ENCODE measurements around the gene PRKCA. TPM values are rescaled to one million over a fixed set of nuclear protein-coding genes. Genes with fewer than 3 reads are reported as not detected.

PRKCA gene
- polyA plus RNA-seq, 2 of the 4 experiments (the other 2 are of a cell fraction) = 28.8 to 65.0 TPM

DNA sequence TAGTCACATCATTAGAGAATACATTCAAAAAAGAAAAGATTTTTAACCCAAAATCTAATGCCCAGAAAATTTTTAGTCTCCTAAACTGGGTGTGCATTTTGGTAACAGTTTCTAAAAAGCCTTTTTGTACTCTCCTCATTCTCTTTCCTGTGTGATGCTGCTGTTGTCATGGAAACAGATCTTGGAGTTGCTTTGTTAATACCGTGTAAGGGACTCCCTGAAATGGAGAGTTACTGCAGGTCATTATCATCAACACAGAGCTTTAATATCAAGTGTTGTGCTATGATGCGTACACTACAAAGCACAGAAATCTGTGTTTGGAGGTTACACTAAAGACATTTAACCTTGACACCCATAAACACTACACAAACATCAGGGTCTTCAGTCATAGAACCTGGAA, 216.3 kb downstream of the PRKCA start:
- ChIA-PET CTCF (interaction anchor here (1.1 to 4.0 kb wide), 3 partner anchors 12 to 48 kb away, joined by 4 to 15 read pairs (median 4); no protein-coding TSS in a partner anchor), POLR2A (no interaction called here)
- no peak overlapping the region for H3K27ac ChIP-seq
- no peak overlapping the region for H3K4me3 ChIP-seq
- H3K4me1 ChIP-seq = peaks cover 44% of the 10 kb centered on the region
- FAIRE-seq = no peak
- H3K4me2 ChIP-seq = no peak overlapping the region
- DNase-seq (ENCODE audit: low read depth in 1 of 2, low spot score in 1 of 2) = no peak
- H3K9me3 ChIP-seq = no peaks in the 10 kb centered on the region
- ATAC-seq = no peak
- TF ChIP-seq JUNB (IDR thresholded peaks at IDR 0.05) = no peak
- TF ChIP-seq CBX8 (IDR thresholded peaks at IDR 0.05) = no peak
- no peak for TF ChIP-seq RNF2 (IDR thresholded peaks at IDR 0.05; ENCODE audit: borderline replicate concordance, low read depth)
- TF ChIP-seq NR3C1 (IDR thresholded peaks at IDR 0.05) = no peak
- TF ChIP-seq, protein P1, sequence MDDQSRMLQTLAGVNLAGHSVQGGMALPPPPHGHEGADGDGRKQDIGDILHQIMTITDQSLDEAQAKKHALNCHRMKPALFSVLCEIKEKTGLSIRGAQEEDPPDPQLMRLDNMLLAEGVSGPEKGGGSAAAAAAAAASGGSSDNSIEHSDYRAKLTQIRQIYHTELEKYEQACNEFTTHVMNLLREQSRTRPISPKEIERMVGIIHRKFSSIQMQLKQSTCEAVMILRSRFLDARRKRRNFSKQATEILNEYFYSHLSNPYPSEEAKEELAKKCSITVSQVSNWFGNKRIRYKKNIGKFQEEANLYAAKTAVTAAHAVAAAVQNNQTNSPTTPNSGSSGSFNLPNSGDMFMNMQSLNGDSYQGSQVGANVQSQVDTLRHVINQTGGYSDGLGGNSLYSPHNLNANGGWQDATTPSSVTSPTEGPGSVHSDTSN (IDR thresholded peaks at IDR 0.05) = no peak
- no peak for TF ChIP-seq MYC (IDR thresholded peaks at IDR 0.05; ENCODE audit: borderline replicate concordance, low read length)
- TF ChIP-seq, protein P2, sequence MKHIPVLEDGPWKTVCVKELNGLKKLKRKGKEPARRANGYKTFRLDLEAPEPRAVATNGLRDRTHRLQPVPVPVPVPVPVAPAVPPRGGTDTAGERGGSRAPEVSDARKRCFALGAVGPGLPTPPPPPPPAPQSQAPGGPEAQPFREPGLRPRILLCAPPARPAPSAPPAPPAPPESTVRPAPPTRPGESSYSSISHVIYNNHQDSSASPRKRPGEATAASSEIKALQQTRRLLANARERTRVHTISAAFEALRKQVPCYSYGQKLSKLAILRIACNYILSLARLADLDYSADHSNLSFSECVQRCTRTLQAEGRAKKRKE (CRISPR knock-in tag; IDR thresholded peaks at IDR 0.05; ENCODE audit: low read depth) = no peak
- TF ChIP-seq EP300 (IDR thresholded peaks at IDR 0.05) = no peak
- TF ChIP-seq, protein P3, sequence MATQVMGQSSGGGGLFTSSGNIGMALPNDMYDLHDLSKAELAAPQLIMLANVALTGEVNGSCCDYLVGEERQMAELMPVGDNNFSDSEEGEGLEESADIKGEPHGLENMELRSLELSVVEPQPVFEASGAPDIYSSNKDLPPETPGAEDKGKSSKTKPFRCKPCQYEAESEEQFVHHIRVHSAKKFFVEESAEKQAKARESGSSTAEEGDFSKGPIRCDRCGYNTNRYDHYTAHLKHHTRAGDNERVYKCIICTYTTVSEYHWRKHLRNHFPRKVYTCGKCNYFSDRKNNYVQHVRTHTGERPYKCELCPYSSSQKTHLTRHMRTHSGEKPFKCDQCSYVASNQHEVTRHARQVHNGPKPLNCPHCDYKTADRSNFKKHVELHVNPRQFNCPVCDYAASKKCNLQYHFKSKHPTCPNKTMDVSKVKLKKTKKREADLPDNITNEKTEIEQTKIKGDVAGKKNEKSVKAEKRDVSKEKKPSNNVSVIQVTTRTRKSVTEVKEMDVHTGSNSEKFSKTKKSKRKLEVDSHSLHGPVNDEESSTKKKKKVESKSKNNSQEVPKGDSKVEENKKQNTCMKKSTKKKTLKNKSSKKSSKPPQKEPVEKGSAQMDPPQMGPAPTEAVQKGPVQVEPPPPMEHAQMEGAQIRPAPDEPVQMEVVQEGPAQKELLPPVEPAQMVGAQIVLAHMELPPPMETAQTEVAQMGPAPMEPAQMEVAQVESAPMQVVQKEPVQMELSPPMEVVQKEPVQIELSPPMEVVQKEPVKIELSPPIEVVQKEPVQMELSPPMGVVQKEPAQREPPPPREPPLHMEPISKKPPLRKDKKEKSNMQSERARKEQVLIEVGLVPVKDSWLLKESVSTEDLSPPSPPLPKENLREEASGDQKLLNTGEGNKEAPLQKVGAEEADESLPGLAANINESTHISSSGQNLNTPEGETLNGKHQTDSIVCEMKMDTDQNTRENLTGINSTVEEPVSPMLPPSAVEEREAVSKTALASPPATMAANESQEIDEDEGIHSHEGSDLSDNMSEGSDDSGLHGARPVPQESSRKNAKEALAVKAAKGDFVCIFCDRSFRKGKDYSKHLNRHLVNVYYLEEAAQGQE (IDR thresholded peaks at IDR 0.05) = no peak
- TF ChIP-seq KDM5A (IDR thresholded peaks at IDR 0.05) = no peak
- TF ChIP-seq TP53 (CRISPR knock-in tag; IDR thresholded peaks at IDR 0.05) = no peak
- TF ChIP-seq MAZ (IDR thresholded peaks at IDR 0.05; ENCODE audit: borderline replicate concordance, low read depth, low read length) = no peak
- TF ChIP-seq, protein P4, sequence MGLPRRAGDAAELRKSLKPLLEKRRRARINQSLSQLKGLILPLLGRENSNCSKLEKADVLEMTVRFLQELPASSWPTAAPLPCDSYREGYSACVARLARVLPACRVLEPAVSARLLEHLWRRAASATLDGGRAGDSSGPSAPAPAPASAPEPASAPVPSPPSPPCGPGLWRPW (IDR thresholded peaks at IDR 0.05) = no peak
- TF ChIP-seq HOXA7 (CRISPR knock-in tag; IDR thresholded peaks at IDR 0.05) = no peak
- WGBS (ENCODE audit: missing lambda C conversion rate) = 82% methylated on average over 2 of the region's 2 CpGs

DNA sequence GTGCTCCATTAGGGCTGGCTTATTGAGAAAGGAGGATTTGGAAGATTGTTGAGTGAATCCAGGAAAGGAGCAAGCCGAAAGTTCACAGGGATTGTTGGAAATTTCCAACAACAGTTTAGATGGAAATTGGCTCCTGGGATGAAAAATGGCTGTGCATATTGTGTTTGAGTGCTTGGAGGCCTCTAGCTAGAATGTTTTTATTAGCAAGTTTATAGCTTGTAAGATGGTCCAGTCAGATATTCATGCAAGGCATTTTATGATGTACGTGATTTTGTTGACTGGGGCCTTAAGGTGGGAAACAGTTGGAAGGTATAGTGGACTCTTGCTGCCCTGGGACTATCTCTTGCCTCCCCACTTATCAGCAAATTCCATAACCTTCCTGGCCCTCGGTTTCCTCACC, 216.7 kb downstream of the PRKCA start:
- Histone ChIP-seq H3K4me2 (no peak overlapping the region), H3K9me3 (no peaks in the 10 kb centered on the region), H3K4me3 (no peak overlapping the region), H3K4me1 (peaks cover 44% of the 10 kb centered on the region), H3K27ac (no peak overlapping the region)
- FAIRE-seq = no peak
- WGBS (ENCODE audit: missing lambda C conversion rate) = 87% methylated on average over 3 of the region's 3 CpGs
- no peak for DNase-seq (ENCODE audit: low read depth in 1 of 2, low spot score in 1 of 2)
- ChIA-PET CTCF (interaction anchor here (0.7 to 4.0 kb wide), 5 partner anchors 8 to 107 kb away, joined by 4 to 15 read pairs (median 4); no protein-coding TSS in a partner anchor), POLR2A (no interaction called here)
- TF ChIP-seq ZC3H11A (IDR thresholded peaks at IDR 0.05) (no peak), FOSB (CRISPR knock-in tag; IDR thresholded peaks at IDR 0.05) (no peak), FOXS1 (CRISPR knock-in tag; IDR thresholded peaks at IDR 0.05) (no peak), MYC (IDR thresholded peaks at IDR 0.05; ENCODE audit: borderline replicate concordance, low read length) (no peak)
- ATAC-seq = no peak

DNA sequence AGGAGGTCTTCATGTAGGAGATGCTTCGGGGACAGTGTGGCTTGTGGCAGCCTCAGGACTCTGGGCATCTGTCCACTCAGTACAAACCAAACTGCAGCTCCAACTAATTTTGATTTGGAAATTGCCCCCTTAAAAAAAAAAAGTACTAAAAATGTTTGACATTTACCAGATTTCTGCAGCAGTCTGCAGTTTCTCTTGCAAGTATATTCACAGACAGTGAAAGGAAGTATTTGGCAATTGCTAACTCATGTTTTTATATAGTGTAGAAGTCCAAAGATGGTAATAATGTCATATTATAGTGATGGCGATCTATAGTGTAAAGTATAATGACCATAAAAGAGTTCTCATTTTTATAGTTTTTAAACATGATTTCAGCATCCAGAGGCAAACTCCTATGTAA, 218.6 kb downstream of the PRKCA start:
- ATAC-seq (no peak), DNase-seq (ENCODE audit: low read depth in 1 of 2, low spot score in 1 of 2) (no peak), FAIRE-seq (no peak)
- 42% methylated on average over 2 of the region's 2 CpGs for WGBS (ENCODE audit: missing lambda C conversion rate)
- Histone ChIP-seq H3K4me1 (peaks cover 39% of the 10 kb centered on the region), H3K27ac (no peak overlapping the region), H3K9me3 (no peaks in the 10 kb centered on the region), H3K4me3 (no peak overlapping the region), H3K4me2 (no peak overlapping the region)
- ChIA-PET POLR2A (no interaction called here), CTCF (interaction anchor here (1.3 kb wide), 1 partner anchor 9 kb away, joined by 3 read pairs; no protein-coding TSS in a partner anchor)
- no peak for TF ChIP-seq EP300 (IDR thresholded peaks at IDR 0.05)
- no peak for TF ChIP-seq ZFP36 (IDR thresholded peaks at IDR 0.05; ENCODE audit: borderline replicate concordance, partially characterized antibody)
- TF ChIP-seq PHF8 (IDR thresholded peaks at IDR 0.05; ENCODE audit: borderline replicate concordance, low read depth) = no peak
- TF ChIP-seq ZSCAN20 (CRISPR knock-in tag; IDR thresholded peaks at IDR 0.05) = no peak
- no peak for TF ChIP-seq HOXA7 (CRISPR knock-in tag; IDR thresholded peaks at IDR 0.05)
- no peak for TF ChIP-seq KDM1A (IDR thresholded peaks at IDR 0.05; ENCODE audit: low read depth)
- no peak for TF ChIP-seq POLR2AphosphoS2 (conservative IDR thresholded peaks at IDR 0.05; ENCODE audit: low read length)
- TF ChIP-seq CHD4 (IDR thresholded peaks at IDR 0.05; ENCODE audit: borderline replicate concordance) = no peak
- TF ChIP-seq ZNF302 (CRISPR knock-in tag; IDR thresholded peaks at IDR 0.05) = no peak
- TF ChIP-seq BHLHE40 (IDR thresholded peaks at IDR 0.05; ENCODE audit: low read depth, low read length) = no peak
- TF ChIP-seq, protein P5, sequence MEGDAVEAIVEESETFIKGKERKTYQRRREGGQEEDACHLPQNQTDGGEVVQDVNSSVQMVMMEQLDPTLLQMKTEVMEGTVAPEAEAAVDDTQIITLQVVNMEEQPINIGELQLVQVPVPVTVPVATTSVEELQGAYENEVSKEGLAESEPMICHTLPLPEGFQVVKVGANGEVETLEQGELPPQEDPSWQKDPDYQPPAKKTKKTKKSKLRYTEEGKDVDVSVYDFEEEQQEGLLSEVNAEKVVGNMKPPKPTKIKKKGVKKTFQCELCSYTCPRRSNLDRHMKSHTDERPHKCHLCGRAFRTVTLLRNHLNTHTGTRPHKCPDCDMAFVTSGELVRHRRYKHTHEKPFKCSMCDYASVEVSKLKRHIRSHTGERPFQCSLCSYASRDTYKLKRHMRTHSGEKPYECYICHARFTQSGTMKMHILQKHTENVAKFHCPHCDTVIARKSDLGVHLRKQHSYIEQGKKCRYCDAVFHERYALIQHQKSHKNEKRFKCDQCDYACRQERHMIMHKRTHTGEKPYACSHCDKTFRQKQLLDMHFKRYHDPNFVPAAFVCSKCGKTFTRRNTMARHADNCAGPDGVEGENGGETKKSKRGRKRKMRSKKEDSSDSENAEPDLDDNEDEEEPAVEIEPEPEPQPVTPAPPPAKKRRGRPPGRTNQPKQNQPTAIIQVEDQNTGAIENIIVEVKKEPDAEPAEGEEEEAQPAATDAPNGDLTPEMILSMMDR (IDR thresholded peaks at IDR 0.05) = no peak
- no peak for TF ChIP-seq HOXB5 (CRISPR knock-in tag; IDR thresholded peaks at IDR 0.05)
